ENCODE measurements around the gene ITPR1.
"Not testable (repeated sequence)": the region's sequence is repeated elsewhere in the genome, so short reads cannot be mapped to it uniquely, and the experiment has no call there.

ITPR1 gene

DNA sequence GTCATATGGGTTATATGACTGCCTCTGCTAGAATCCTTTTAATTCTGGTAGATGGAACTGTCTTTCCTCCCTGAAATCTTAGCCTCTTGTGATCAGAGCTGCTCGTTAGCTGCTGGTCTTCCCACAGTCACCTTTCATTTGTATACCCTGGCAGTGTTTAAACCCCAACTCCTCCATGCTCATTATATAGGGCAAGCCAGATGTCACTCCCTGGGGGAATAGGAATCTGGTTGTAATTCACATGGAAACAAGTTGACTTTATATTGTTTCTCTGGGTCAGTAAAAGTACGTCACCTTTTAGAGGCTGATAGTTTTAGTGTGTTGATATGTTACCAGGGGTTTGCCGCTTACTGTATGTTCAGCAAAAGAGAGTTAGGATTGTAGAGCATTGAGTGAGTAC, 103.5 kb downstream of the ITPR1 start:
- DNase-seq: no peak
- 100% methylated on average over 1 of the region's 3 CpGs for WGBS (ENCODE audit: insufficient coverage)
- Histone ChIP-seq H3K27me3 (replicated peaks in 2 of 5; ENCODE audit: control insufficient read depth in 4 of 5, insufficient read depth in 5 of 5, low read length in 4 of 5) (no peaks in the 10 kb centered on the region), H3K36me3 (ENCODE audit: control insufficient read depth in 4 of 4, insufficient read depth in 4 of 4, low read length in 3 of 4) (peaks cover 0 to 7% (median 1%) of the 10 kb centered on the region in 4 experiments), H3K9me3 (ENCODE audit: control extremely low read depth in 1 of 5, control insufficient read depth in 4 of 5, insufficient read depth in 2 of 5, low read depth in 1 of 5, low read length in 4 of 5) (no peaks in the 10 kb centered on the region), H3K27ac (ENCODE audit: insufficient read depth in 1 of 2, low read depth in 1 of 2, low read length in 2 of 2, poor library complexity in 1 of 2, severe bottlenecking in 2 of 2) (no peak overlapping the region), H3K4me3 (ENCODE audit: control insufficient read depth in 1 of 7, extremely low read depth in 1 of 7, insufficient read depth in 4 of 7, low read depth in 2 of 7, low read length in 6 of 7) (no peak overlapping the region), H3K4me1 (ENCODE audit: control extremely low read depth in 1 of 4, control insufficient read depth in 4 of 4, insufficient read depth in 4 of 4, low read length in 3 of 4) (peaks cover 0 to 4% (median 3%) of the 10 kb centered on the region in 4 experiments)
- ChIA-PET POLR2A (no interaction called here), CTCF (interaction anchor here (1.2 to 2.5 kb wide), 6 partner anchors 9 to 36 kb away, joined by 3 to 10 read pairs (median 6); no protein-coding TSS in a partner anchor)

- Histone ChIP-seq H3K27me3 (replicated peaks in 2 of 5; ENCODE audit: control insufficient read depth in 4 of 5, insufficient read depth in 5 of 5, low read length in 4 of 5) (no peaks in the 10 kb centered on the region), H3K4me3 (ENCODE audit: control insufficient read depth in 1 of 7, extremely low read depth in 1 of 7, insufficient read depth in 4 of 7, low read depth in 2 of 7, low read length in 6 of 7) (no peak overlapping the region), H3K36me3 (ENCODE audit: control insufficient read depth in 4 of 4, insufficient read depth in 4 of 4, low read length in 3 of 4) (peaks cover 0 to 4% (median 1%) of the 10 kb centered on the region in 4 experiments), H3K9me3 (ENCODE audit: control extremely low read depth in 1 of 5, control insufficient read depth in 4 of 5, insufficient read depth in 2 of 5, low read depth in 1 of 5, low read length in 4 of 5) (no peaks in the 10 kb centered on the region), H3K4me1 (ENCODE audit: control extremely low read depth in 1 of 4, control insufficient read depth in 4 of 4, insufficient read depth in 4 of 4, low read length in 3 of 4) (peaks cover 0 to 4% (median 3%) of the 10 kb centered on the region in 4 experiments), H3K27ac (ENCODE audit: insufficient read depth in 1 of 2, low read depth in 1 of 2, low read length in 2 of 2, poor library complexity in 1 of 2, severe bottlenecking in 2 of 2) (no peak overlapping the region)
- no peak for DNase-seq
- ChIA-PET CTCF (interaction anchor here (1.2 to 2.5 kb wide), 6 partner anchors 9 to 35 kb away, joined by 3 to 10 read pairs (median 6); no protein-coding TSS in a partner anchor), POLR2A (no interaction called here)
- WGBS (ENCODE audit: insufficient coverage): 76% methylated on average over 6 of the region's 6 CpGs
These were observed 104.2 kb downstream of the ITPR1 start for GRCh38 chr3:4597208-4597985.

DNA sequence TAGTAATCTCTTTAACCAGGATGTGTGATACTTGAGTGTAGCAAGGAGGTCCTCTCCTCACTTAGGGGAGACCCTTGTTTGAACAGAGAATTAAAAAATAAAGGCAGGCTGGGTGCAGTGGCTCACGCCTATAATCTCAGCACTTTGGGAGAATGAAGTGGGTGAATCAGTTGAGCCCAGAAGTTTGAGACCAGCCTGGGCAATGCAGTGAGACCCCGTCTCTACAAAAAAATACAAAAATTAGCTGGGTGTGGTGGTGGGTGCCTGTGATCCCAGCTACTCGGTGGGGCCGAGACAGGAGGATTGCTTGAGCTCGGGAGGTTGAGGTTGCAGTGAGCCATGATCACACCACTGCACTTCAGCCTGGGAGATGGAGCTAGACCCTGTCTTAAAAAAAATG, 105.1 kb downstream of the ITPR1 start:
- H3K4me3 ChIP-seq (ENCODE audit: control insufficient read depth in 1 of 7, extremely low read depth in 1 of 7, insufficient read depth in 4 of 7, low read depth in 2 of 7, low read length in 6 of 7); H3K4me1 ChIP-seq (ENCODE audit: control extremely low read depth in 1 of 4, control insufficient read depth in 4 of 4, insufficient read depth in 4 of 4, low read length in 3 of 4); H3K27ac ChIP-seq (ENCODE audit: insufficient read depth in 1 of 2, low read depth in 1 of 2, low read length in 2 of 2, poor library complexity in 1 of 2, severe bottlenecking in 2 of 2); H3K9me3 ChIP-seq (ENCODE audit: control extremely low read depth in 1 of 5, control insufficient read depth in 4 of 5, insufficient read depth in 2 of 5, low read depth in 1 of 5, low read length in 4 of 5); H3K27me3 ChIP-seq (replicated peaks in 2 of 5; ENCODE audit: control insufficient read depth in 4 of 5, insufficient read depth in 5 of 5, low read length in 4 of 5); H3K36me3 ChIP-seq (ENCODE audit: control insufficient read depth in 4 of 4, insufficient read depth in 4 of 4, low read length in 3 of 4); POLR2A ChIA-PET; DNase-seq: not testable (repeated sequence)
- WGBS (ENCODE audit: insufficient coverage): 98% methylated on average over 5 of the region's 5 CpGs
- CTCF ChIA-PET: interaction anchor here (1.4 to 1.5 kb wide), 2 partner anchors 11 to 31 kb away, joined by 3 to 4 read pairs; no protein-coding TSS in a partner anchor

GRCh38 chr3:4599612-4600011, 106.5 kb downstream of the ITPR1 start:
- H3K27ac ChIP-seq (ENCODE audit: insufficient read depth in 1 of 2, low read depth in 1 of 2, low read length in 2 of 2, poor library complexity in 1 of 2, severe bottlenecking in 2 of 2): no peak overlapping the region
- H3K27me3 ChIP-seq (replicated peaks in 2 of 5; ENCODE audit: control insufficient read depth in 4 of 5, insufficient read depth in 5 of 5, low read length in 4 of 5): no peaks in the 10 kb centered on the region
- no peak overlapping the region for H3K4me3 ChIP-seq (ENCODE audit: control insufficient read depth in 1 of 7, extremely low read depth in 1 of 7, insufficient read depth in 4 of 7, low read depth in 2 of 7, low read length in 6 of 7)
- WGBS (ENCODE audit: insufficient coverage): 57% methylated on average over 2 of the region's 4 CpGs
- DNase-seq: no peak
- ChIA-PET POLR2A (no interaction called here), CTCF (interaction anchor here (1.4 kb wide), 1 partner anchor 12 kb away, joined by 4 read pairs; no protein-coding TSS in a partner anchor)
- no peaks in the 10 kb centered on the region for H3K9me3 ChIP-seq (ENCODE audit: control extremely low read depth in 1 of 5, control insufficient read depth in 4 of 5, insufficient read depth in 2 of 5, low read depth in 1 of 5, low read length in 4 of 5)
- peaks cover 0 to 1% (median 0%) of the 10 kb centered on the region in 4 experiments for H3K36me3 ChIP-seq (ENCODE audit: control insufficient read depth in 4 of 4, insufficient read depth in 4 of 4, low read length in 3 of 4)
- H3K4me1 ChIP-seq (ENCODE audit: control extremely low read depth in 1 of 4, control insufficient read depth in 4 of 4, insufficient read depth in 4 of 4, low read length in 3 of 4): peaks cover 2 to 7% (median 4%) of the 10 kb centered on the region in 4 experiments

- Histone ChIP-seq H3K4me3 (ENCODE audit: control insufficient read depth in 1 of 7, extremely low read depth in 1 of 7, insufficient read depth in 4 of 7, low read depth in 2 of 7, low read length in 6 of 7) (no peak overlapping the region), H3K27me3 (replicated peaks in 2 of 5; ENCODE audit: control insufficient read depth in 4 of 5, insufficient read depth in 5 of 5, low read length in 4 of 5) (no peaks in the 10 kb centered on the region), H3K9me3 (ENCODE audit: control extremely low read depth in 1 of 5, control insufficient read depth in 4 of 5, insufficient read depth in 2 of 5, low read depth in 1 of 5, low read length in 4 of 5) (no peaks in the 10 kb centered on the region), H3K36me3 (ENCODE audit: control insufficient read depth in 4 of 4, insufficient read depth in 4 of 4, low read length in 3 of 4) (no peaks in the 10 kb centered on the region), H3K27ac (ENCODE audit: insufficient read depth in 1 of 2, low read depth in 1 of 2, low read length in 2 of 2, poor library complexity in 1 of 2, severe bottlenecking in 2 of 2) (no peak overlapping the region), H3K4me1 (ENCODE audit: control extremely low read depth in 1 of 4, control insufficient read depth in 4 of 4, insufficient read depth in 4 of 4, low read length in 3 of 4) (peaks cover 2 to 7% (median 4%) of the 10 kb centered on the region in 4 experiments)
- POLR2A ChIA-PET: no interaction called here
- WGBS (ENCODE audit: insufficient coverage): 100% methylated on average over 3 of the region's 6 CpGs
- CTCF ChIA-PET: interaction anchor here (0.6 to 1.2 kb wide), 4 partner anchors 9 to 33 kb away, joined by 3 to 6 read pairs (median 4); no protein-coding TSS in a partner anchor
- DNase-seq: no peak
These were observed 107.3 kb downstream of the ITPR1 start for GRCh38 chr3:4600493-4600892.

DNA sequence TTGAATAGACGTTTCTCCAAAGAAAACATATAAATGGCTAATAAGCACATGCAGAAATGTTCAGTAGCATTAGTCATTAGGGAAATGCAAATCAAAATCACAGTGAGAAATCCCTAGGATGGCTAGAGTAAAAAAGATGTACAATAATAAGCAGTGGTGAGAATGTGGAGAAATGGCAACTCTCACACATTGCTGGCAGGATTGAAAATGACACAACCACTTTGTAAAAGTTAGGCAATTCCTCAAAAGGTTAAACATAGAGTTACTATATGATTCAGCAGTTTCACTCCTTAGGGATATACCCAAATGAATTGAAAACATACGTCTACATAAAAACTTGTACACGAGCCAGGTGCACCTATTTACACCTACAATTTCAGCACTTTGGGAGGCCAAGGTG, 108.7 kb downstream of the ITPR1 start:
- no peaks in the 10 kb centered on the region for H3K27me3 ChIP-seq (replicated peaks in 2 of 5; ENCODE audit: control insufficient read depth in 4 of 5, insufficient read depth in 5 of 5, low read length in 4 of 5)
- no peak overlapping the region for H3K27ac ChIP-seq (ENCODE audit: insufficient read depth in 1 of 2, low read depth in 1 of 2, low read length in 2 of 2, poor library complexity in 1 of 2, severe bottlenecking in 2 of 2)
- POLR2A ChIA-PET: no interaction called here
- no peak for DNase-seq
- H3K4me3 ChIP-seq (ENCODE audit: control insufficient read depth in 1 of 7, extremely low read depth in 1 of 7, insufficient read depth in 4 of 7, low read depth in 2 of 7, low read length in 6 of 7): no peak overlapping the region
- CTCF ChIA-PET: interaction anchor here (3.1 kb wide), 1 partner anchor 31 kb away, joined by 12 read pairs; no protein-coding TSS in a partner anchor
- no peaks in the 10 kb centered on the region for H3K9me3 ChIP-seq (ENCODE audit: control extremely low read depth in 1 of 5, control insufficient read depth in 4 of 5, insufficient read depth in 2 of 5, low read depth in 1 of 5, low read length in 4 of 5)
- H3K36me3 ChIP-seq (ENCODE audit: control insufficient read depth in 4 of 4, insufficient read depth in 4 of 4, low read length in 3 of 4): no peaks in the 10 kb centered on the region
- 80% methylated on average over 1 of the region's 3 CpGs for WGBS (ENCODE audit: insufficient coverage)
- H3K4me1 ChIP-seq (ENCODE audit: control extremely low read depth in 1 of 4, control insufficient read depth in 4 of 4, insufficient read depth in 4 of 4, low read length in 3 of 4): peaks cover 2 to 7% (median 4%) of the 10 kb centered on the region in 4 experiments

- H3K4me1 ChIP-seq (ENCODE audit: control extremely low read depth in 1 of 4, control insufficient read depth in 4 of 4, insufficient read depth in 4 of 4, low read length in 3 of 4): peaks cover 0 to 7% (median 4%) of the 10 kb centered on the region in 4 experiments
- H3K4me3 ChIP-seq (ENCODE audit: control insufficient read depth in 1 of 7, extremely low read depth in 1 of 7, insufficient read depth in 4 of 7, low read depth in 2 of 7, low read length in 6 of 7): no peak overlapping the region
- ChIA-PET POLR2A (interaction anchor here (0.7 kb wide), 1 partner anchor 14 kb away, joined by 3 read pairs; no protein-coding TSS in a partner anchor), CTCF (interaction anchor here (1.0 to 3.1 kb wide), 6 partner anchors 10 to 52 kb away, joined by 3 to 12 read pairs (median 6); no protein-coding TSS in a partner anchor)
- no peak for DNase-seq
- no peaks in the 10 kb centered on the region for H3K27me3 ChIP-seq (replicated peaks in 2 of 5; ENCODE audit: control insufficient read depth in 4 of 5, insufficient read depth in 5 of 5, low read length in 4 of 5)
- WGBS (ENCODE audit: insufficient coverage): 100% methylated on average over 5 of the region's 5 CpGs
- no peaks in the 10 kb centered on the region for H3K9me3 ChIP-seq (ENCODE audit: control extremely low read depth in 1 of 5, control insufficient read depth in 4 of 5, insufficient read depth in 2 of 5, low read depth in 1 of 5, low read length in 4 of 5)
- H3K36me3 ChIP-seq (ENCODE audit: control insufficient read depth in 4 of 4, insufficient read depth in 4 of 4, low read length in 3 of 4): no peaks in the 10 kb centered on the region
- no peak overlapping the region for H3K27ac ChIP-seq (ENCODE audit: insufficient read depth in 1 of 2, low read depth in 1 of 2, low read length in 2 of 2, poor library complexity in 1 of 2, severe bottlenecking in 2 of 2)
These were observed 111.5 kb downstream of the ITPR1 start for GRCh38 chr3:4604693-4605092.
